GM18858 (cell line): ENCODE data around the gene FBXL16.

ENCODE experiments used
- ATAC-seq: cut with Tn5 transposase; IDR thresholded peaks from one replicate; pipeline ENCODE4 v1.9.1; 2021; ENCODE audit not compliant: unreplicated experiment

Gene FBXL16

DNA sequence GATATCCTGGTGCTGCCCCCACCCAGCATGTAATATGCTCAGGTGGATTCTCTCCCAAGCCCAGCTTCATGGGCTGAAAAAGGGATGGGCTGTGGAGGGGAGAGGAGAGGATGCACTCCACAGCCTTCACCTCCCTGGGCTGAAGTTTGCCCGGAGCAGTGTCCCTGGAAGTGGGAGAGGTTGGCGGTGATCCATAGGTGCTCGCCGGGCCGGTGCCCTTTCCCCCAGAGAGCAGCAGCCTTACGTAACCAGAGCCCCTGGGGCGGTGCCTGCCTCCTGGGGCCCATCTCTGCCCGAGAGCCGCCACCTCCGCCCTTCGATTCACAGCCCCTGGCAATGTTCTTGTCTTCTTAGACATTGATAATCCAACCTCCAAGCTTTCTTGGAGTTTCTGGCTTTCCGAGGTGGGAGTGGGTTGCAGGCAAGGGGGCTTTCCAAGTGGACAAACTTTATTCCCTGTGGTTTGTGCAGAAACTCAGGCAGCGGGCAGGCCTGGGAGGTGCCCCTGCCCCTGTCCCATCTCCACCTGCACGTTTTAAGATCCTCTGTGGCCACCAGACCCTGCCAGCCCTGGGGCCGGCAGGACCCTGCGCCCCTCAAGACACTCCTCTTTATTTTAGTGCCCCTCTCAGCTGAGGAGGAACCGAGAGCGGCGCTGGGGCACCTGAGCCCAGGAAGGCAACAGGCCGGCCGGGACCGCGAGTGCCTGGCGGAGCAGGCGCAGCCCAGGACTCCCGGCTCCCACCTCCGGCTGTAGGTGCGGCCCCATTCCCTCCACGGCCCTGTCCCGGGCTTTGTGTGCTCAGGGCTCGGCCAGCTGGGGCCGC is 59.5 kb downstream of the FBXL16 start:
- no peak for ATAC-seq

- no peak for ATAC-seq
Measured at GRCh38 chr16:644556-644955, 61.0 kb downstream of the FBXL16 start.

- ATAC-seq = no peak
Measured at GRCh38 chr16:643050-643368, 62.6 kb downstream of the FBXL16 start.
